HG03521 (cell line): ENCODE measurements around the gene NELFB.
A peak's percentile ranks its signal among the peaks of the same experiment; 100 is the strongest.

Experiments used
- ATAC-seq: cut with Tn5 transposase; IDR thresholded peaks from one replicate; pipeline ENCODE4 v1.9.1; 2021; ENCODE audit warnings: mild to moderate bottlenecking, moderate library complexity; ENCODE audit not compliant: unreplicated experiment

Gene NELFB

DNA sequence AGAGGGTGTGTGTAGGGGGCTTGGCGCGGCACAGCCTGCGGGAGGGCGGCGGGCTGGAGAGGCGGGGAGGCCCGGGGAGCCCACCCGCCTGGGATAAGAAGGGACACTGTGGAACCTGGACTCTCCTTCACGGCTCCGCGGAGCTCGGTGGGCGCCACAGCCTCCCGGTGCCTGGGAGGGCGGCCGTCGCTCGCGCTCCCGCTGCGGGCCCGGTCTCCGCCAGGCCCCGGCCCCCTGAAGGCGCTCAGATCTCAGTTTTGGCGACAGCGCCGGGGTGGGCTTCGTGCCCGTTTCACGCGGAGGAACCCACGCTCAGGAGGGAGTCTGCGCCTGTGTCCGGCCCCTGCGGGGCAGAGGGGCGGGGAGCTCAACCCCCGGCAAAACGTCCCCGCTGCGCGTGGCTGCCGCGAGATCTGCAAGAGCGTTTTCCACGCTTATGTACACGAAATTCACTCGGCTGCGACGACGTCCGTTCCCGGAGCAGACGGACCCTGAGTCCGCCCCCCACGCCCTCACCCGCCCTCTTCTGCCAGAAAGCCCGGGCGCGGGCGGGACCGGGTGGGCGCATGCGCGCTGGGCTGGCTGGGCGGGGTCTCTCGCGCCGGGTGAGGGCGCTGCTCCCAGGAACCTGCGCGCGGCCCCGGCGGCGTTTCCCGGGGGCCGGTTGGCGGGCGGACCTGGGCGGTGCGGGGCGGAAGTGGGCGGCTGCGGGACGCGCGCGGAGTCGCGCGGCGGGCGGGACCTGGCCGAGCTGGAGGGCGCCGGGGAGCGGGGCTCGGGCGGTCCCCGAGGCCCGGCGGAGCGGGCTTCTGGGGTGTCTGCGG is at the start of gene NELFB:
NELFB (plus strand) TSS at position 704 of the 824 bp plus-strand sequence.
- ATAC-seq = peak; percentile 83

- no peak for ATAC-seq
Measured at GRCh38 chr9:137206602-137207001, 48.5 kb upstream of the NELFB start.

- no peak for ATAC-seq
Measured at GRCh38 chr9:137211532-137211931, 43.6 kb upstream of the NELFB start.

DNA sequence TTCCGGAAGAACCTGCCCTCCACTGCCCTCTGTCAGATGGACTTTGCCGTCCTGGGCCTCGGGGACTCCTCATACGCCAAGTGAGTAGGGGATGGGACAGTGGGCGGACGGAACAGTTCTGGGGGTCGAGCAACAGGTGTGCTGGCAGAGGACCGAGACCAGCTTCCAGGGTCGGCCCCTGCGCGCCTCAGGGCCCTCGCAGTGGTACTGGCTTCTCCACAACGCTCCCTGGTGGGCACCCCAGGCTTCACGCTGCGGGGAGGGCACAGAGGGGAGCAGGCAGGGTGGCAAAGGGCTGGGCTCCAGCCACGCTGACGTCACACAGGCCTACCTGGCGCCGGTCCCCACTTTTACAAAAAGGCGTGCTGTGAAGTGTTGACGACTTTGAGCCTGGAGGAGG is 42.6 kb upstream of the NELFB start:
- ATAC-seq = no peak

GRCh38 chr9:137213160-137214060 is 41.7 kb upstream of the NELFB start:
- no peak for ATAC-seq

- no peak for ATAC-seq
Measured at GRCh38 chr9:137214620-137215019, 40.5 kb upstream of the NELFB start.

DNA sequence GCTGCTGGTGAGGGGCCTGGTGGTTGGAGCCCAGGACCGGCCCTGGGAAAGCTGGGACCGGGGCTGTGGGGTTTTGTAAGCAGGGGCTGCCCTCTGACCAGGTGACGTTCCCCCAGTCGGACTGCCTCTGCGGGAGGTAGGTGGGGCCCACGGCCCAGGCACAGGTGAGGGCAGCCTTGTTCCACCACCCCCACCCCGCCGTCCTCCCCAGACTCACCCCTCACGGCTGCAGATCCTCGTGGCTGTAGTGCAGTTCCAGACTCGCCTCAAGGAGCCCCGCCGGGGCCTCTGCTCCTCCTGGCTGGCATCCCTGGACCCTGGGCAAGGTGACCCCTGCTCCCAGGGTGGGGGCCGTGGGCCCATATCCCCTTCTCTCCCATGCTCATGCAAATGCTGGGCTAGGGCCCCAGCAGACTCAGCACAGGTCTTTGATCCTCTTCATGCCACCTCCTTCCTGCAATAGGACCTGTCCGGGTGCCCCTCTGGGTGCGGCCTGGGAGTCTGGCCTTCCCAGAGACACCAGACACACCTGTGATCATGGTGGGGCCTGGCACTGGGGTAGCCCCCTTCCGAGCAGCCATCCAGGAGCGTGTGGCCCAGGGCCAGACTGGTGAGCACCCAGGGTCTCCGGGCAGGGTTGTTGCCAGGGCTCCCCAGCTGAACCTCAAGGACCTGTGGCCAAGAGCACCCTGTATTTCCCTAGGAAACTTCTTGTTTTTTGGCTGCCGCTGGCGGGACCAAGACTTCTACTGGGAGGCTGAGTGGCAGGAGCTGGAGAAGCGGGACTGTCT is 39.7 kb upstream of the NELFB start:
- ATAC-seq = no peak

GRCh38 chr9:137216188-137216965 is 38.8 kb upstream of the NELFB start:
- no peak for ATAC-seq

DNA sequence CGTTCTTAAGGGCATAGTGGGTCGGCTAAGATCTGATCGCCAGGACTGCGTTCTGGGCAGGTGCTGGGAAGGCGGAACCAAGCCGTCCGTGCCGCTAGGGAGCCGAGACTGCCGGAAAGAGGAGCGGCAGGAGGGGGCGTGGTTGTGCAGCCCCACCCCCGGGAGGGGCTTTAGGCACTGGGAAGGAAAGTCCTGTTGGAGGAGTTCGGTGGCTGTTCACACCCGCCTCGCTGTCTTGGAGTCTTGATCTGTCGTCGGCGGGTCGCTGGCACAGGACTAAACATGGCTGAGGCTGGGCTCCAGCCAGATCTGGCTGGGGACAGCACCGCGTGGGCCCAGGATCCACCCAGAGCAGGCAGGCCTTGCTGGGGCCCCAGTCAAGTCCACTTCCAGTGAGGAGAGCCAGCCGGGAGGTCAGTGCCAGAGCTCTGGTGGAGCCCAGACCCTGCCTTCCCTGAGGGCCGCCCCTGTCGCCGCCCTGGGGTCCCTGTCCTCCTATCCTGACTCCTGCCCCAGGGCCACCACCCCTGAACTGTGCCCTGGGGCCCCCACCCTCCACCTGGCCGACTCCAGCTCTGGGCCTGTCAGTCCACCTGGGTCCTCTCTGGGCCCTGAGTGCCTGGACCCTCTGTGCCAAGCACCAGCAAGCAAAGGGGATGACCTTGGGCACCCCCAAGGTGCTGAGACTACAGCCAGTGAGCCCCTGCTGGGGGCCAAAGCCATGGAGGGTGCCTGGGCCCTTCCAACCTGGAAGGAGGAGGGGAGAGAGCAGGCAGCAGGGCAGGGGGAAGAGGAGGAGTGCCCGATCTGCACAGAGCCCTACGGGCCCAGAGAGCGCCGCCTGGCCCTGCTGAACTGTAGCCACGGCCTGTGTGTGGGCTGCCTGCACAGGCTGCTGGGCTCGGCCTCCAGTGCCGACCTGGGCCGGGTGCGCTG is 37.6 kb upstream of the NELFB start:
- no peak for ATAC-seq

DNA sequence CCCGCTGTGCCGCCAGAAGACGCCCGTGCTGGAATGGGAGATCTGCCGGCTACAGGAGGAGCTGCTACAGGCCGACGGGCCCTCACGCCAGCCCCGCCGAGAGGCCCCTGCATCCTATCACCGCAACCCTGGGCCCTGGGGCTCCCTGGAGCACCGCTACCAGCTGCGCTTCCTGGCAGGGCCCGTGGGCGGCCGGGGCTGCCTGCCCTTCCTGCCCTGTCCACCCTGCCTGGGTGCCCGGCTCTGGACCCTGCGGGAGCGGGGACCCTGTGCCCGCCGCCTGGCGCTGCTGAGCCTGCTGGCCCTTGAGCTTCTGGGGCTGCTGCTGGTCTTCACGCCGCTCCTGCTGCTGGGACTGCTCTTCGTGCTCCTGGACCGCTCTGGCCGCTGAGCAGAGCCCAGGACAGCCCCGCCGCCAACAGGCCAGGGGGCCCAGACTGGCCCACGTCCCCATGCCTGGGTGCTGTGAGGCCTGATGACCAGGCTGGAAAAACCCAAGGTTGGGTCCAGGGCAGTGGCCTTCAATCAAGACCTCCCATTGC is 36.8 kb upstream of the NELFB start:
- no peak for ATAC-seq

DNA sequence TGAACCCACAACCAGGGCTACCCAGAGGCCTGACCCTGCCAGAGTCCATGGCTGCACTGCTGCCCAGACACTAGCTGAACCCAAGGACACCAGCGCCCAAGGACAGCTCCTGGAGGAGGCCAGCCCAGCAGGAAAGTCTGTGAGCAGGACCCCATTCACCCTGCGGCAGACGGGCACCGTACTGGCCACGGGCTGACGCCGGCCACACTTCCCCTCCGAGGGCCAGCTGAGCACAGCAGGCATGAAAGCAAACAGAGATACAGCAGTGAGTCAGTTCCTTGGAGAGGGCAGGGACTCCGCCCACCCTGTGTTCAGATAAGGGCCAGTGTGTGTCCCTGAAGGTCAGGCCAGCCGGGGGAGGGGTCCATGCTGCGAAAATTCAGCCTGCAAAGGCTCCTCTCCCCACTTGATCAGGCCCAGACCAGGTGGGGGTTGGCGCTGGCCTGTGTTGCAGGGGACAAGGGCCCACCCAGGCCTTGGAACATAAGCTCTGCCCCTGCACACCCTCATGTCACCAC is 36.3 kb upstream of the NELFB start:
- no peak for ATAC-seq

DNA sequence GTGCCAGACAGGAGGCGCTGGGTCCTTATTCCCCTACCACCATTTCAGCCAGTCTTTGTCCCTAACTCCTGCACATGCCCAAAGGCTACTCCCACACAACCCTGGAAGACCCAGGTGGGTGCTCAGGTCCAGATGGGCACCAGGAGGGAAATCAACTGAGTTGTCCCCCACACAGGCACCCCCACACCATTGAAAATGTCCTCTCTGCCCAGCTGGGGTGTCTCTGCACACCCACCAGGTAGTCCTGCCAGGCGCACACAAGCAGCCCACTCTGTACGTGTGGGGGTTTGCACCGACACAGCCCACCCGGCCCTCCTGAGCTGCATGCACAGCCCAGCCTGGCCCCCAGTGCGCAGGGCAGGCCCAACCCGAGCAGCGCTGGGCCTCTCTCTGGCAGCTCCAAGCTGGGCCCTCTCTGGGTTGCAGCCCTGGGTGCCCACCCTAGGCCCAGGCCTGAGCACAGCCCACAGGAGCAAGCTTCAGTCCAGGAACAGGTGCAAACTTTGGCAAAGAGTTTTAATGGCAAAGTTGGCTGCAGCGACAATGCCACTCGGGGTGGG is 35.3 kb upstream of the NELFB start:
- ATAC-seq = no peak

DNA sequence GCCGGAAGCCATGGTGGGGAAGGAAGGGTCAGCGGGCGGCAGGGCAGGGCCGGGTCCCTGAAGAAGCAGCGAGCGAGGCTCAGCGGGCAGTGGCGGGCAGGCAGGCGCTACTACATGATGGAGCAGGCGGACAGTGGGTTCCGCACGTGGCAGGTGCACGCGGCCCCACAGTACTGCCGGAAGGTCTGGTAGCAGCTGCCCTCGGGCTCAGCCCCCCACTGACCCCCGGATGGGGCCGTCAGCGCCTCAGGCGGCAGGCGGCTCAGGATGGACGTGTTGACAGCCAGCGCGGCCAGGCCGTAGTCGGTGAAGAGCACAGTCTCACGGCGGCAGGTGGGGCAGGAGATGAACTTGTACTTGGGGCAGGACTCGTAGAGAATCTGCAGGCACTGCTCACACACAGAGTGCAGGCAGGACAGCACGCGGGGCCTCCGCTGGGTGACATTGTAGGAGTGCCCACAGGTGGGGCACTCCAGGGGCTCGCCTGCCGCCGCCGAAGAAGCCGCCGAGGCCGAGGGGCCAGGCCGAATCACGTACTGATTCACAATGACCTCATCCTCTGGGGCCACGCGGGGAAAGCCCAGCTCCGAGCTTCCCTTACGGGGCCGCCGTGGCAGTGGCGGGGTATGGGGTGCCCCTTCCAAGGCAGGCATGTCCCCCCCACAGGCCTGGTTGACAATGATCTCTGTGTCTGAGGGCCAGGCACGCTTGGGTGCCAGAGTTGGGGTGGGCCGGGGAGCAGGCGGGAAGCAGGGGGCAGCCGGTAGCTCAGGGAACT is 34.6 kb upstream of the NELFB start:
- no peak for ATAC-seq

DNA sequence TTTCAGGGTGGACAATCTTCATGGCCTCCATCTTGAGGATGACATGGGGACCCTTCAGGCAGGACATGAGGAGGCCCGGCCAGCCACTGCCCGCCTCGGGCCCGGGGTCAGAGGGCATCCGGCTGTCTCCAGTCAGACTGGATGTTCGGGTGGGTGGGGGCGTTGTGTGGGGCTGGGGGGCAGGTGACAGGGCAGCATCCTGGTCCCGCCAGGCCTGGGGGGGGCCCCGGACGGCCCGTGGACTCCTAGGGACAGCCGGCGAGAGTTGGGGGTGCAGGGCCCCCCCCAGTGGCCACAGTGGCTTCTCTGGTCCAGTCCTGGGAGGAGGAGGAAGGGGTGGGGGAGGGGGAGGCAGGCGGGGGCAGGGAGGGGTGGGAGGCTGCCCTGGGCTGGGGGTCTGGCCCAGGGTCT is 34.0 kb upstream of the NELFB start:
- ATAC-seq = no peak

GRCh38 chr9:137221506-137222111 is 33.5 kb upstream of the NELFB start:
- ATAC-seq = no peak

DNA sequence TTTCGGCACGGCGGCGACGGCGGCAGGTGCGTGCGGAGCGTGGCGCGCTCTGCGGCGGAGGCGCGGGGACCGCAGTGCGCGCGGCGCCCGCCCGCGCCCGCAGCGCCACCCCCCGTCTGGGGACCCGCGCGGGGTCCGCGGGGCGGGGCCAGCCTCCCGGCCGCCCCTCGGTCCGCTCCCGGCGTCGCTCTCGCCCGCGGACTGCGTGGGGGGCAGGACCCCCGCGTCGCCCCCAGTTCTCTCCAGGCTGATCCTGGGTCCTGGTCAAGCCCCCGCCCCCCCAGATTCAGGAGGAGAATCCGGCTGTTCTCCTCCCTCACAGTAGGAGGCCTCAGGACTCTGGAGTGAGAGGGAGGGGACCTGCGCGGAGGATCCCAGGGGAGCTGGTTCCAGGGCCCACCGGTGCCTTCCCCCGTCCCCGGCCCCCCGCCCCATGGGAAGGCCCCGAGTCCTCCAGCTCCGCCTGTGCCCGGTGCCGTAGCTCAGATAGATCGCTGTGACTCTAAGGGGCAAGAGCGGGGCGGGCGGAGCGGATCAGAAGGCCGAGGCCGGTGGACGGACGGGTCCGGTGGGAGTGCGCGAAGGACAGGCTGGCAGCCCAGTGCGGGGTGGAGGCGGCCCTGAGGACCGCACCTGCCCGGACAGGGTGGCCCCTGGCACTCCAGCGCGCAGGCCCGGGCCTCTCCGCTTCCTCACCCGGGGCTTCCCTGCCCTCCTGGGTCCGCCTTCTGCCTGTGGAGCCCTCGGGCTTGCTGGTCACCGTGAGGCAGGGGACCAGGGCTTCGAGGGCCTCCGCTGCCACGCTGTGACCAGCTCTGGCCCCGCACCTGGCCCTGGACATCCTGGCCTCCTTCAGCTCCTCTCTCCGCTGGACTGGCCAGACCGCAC is 32.7 kb upstream of the NELFB start, which contains the start of gene RNF208:
RNF208 (minus strand) TSS at position 51 of the 888 bp plus-strand sequence. CDS start 1,028 bp downstream, outside the sequence.
- no peak for ATAC-seq
